T-helper 1 cell (primary cell): Measurements from ENCODE around the gene LRCH1.
"Not testable (repeated sequence)": the region's sequence is repeated elsewhere in the genome, so short reads cannot be mapped to it uniquely, and the experiment has no call there.

ENCODE experiments used
- DNase-seq, 5 donors: peaks; one replicate each; pipeline ENCODE4 v3.0.0-alpha.2; 2012 to 2020
- total RNA-seq, 4 donors: gene quantifications; one replicate each; lab custom pipeline; 2026; lab: John Stamatoyannopoulos, UW

The LRCH1 gene, protein sequence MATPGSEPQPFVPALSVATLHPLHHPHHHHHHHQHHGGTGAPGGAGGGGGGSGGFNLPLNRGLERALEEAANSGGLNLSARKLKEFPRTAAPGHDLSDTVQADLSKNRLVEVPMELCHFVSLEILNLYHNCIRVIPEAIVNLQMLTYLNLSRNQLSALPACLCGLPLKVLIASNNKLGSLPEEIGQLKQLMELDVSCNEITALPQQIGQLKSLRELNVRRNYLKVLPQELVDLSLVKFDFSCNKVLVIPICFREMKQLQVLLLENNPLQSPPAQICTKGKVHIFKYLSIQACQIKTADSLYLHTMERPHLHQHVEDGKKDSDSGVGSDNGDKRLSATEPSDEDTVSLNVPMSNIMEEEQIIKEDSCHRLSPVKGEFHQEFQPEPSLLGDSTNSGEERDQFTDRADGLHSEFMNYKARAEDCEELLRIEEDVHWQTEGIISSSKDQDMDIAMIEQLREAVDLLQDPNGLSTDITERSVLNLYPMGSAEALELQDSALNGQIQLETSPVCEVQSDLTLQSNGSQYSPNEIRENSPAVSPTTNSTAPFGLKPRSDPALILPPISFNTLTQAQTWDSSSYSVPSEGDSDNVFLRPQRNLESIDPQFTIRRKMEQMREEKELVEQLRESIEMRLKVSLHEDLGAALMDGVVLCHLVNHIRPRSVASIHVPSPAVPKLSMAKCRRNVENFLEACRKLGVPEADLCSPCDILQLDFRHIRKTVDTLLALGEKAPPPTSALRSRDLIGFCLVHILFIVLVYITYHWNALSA
- total RNA-seq, result 30.6 to 42.3 (median 35.6) reads per million in 4 donors

DNA sequence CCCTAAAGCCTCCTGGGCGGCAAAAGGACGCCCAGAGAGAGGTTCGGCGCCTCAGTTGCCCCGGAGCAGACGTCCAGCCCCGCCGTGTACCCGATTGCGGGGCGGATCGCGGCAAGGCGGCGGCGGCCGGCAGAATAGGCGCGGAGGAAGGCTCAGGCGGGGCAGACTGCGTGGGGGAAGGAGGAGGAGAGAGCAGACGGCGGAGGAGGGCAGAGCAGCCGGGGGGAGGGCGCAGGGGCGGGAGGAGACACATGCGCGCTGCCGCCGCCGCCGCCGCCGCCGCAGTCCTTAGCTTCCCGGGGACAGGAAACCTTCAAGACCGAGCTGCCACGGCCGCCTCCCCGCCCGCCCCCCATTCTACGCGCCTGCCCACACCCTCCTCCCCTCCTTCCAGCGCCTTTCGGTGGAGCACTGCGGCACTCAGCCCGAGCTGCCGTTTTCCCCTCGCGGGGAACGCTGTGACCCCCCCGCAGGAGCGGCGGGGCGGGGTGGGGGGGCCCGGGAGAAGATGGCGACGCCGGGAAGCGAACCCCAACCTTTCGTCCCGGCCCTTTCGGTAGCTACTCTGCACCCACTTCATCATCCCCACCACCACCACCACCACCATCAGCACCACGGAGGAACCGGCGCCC lies at the start of gene LRCH1:
Gene LRCH1 (plus strand): TSS at position 282 of the 632 bp plus-strand sequence. CDS start 227 bp downstream, at position 509.
- DNase-seq, result peak; percentile 73 to 91 (median 83)

DNA sequence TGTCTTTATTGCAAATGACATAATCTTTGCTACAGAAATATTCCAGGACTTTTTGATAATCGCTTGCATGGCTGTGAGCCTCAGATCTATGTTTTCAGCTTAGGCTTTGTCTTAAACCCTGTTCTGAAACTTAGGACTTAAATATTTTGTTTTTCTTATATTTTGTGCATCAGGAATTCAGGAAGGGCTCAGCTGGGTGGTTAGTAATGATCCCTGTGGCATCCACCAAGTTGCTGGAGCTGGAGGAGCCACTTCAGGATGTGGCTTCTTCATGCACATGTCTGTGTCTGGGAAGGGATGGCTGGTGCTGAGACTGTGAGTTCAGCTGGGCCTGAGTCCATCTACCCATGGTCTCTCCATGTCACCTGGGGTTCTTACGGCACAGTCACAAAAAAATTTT lies 48.9 kb upstream of the LRCH1 start:
- DNase-seq, result no peak

DNA sequence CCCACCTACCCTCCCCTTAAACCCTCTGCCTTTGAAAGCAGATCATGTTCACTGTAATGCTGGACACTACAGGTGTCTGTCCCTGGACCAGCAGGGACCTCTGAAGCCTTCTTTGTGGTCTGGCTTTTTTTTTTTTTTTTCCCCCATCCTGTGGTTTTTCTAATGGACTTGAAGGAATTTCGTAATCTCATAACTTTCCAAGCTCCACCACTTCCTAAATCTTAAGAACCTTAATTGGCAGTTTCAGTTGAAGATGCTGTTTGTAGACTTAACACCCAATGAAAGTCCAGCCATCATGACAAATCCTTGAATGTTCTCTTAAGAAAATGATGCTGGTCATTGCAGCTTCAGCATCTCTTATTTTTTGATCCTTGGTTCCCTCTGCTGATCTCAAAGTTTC lies 45.0 kb upstream of the LRCH1 start:
- no peak for DNase-seq

DNA sequence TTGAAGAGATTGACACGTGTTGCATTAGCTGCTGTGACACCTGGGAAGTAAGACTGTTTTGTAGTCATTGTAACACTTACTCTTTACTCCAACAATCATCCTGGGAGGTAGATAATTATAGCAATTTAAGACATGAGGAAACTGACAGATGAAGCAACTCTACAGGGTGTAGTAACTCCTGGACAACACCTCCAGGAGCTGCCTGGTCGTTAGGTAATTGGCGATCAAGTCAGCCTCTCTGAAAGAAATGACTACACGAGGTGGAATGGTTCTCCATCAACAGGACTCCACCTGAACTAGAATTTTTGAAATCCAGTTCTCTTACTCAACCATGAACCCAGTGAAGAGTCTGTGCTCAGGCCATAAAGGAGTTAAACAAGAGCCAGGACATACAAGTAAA lies 43.0 kb upstream of the LRCH1 start:
- no peak for DNase-seq

DNA sequence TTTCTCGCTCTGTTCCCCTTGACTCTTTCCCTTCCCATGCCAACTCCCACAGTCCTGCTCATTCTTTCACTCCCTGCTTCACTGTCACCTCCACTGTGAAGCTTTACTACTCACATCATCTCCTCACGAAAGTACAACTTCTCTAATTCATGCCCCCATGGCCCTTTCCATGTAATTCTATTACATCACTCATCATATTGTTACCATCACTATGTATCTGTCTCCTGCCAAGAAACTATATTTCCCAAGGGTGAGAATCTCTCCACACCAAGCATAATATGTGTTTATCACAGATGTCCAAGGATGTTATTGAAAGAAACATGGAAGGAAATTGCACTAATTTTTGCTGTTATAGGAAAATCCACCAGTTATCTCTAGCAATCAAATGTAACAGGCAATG lies 37.2 kb upstream of the LRCH1 start:
- DNase-seq, result no peak

DNA sequence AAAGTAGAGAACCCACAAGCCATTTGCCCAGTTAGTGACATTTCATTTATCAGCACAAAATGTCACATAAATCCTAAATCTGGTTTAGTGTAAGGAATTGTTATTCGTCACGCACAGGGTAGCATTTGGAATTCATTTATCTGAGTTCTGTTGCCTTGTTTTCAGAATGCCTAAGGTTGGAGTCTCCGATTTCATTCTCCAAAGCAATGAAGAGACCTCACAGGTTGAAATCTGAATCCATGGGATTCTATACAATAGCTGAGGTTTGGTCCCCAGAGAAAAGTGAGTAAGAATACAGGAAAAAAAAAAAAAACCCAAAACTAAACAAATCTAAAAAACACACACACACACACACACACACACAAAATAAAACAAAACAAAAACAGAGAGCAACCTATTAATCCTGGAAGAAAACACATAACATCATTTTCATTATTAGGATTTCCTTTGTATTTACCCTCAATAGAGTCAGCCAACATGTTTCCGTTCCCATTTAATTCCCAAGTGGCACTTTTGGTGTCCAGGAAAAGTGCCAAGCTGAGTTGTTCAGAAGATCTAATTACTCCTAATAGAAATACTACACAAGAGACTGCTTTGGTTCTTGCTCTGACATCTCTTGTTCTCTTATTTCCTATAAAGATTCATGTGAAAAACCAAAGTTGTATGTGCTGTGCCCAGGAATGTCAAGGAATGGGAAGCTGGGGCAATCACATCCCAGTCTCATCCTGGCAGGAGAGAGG lies 36.2 kb upstream of the LRCH1 start:
- DNase-seq, result no peak

DNA sequence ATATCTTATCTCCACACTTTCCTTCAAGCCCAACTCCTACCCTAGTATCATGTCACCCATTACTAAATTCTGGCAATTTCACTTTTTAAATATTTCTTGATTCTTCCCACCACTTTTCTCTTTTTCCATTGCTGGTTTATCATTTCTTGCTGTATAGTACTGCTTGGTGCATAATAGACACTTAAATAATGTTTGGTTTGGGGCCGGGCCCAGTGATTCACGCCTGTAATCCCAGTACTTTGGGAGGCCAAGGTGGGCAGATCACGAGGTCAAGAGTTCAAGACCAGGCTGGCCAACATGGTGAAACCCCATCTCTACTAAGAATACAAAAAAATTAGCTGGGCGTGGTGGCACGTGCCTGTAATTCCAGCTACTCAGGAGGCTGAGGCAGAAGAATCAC lies 35.2 kb upstream of the LRCH1 start:
- DNase-seq, result not testable (repeated sequence)

DNA sequence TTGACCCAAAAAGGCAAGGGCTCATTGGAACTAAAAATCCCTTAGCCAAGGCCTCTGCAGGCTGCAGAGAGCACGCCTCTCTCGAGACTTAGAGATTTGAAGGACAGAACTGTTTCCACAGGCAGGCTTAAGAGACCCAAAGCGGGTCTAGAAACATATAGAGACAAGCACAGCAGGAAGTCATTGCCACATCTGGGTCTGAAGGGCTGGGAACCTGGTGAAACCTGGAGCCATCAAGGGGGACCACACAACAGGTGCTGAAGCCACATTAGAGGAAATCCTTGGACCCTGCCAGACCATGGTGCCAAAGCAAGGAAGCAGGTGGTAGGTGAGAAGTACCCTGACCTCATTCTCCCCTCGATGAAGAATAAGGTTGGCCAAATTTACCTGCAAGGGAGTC lies 33.8 kb upstream of the LRCH1 start:
- no peak for DNase-seq

DNA sequence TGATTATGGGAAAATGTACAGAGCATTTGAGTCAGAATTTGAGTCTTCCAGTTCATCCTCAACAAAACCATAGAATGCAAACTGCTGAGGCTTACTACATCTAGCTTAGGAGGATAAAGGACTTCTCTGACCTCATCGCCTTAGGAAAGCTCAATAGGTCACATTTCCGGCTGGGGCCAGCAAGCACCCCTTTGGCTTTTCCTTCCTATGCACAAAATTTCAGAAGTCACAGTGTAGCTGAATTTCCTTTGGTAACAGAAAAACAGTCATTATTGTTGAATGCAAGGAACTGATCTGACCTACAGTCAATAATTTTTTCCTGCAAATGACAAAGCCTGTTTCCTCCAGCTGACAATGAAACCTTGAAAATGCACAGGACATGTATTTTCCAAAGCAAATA lies 32.8 kb upstream of the LRCH1 start:
- no peak for DNase-seq

DNA sequence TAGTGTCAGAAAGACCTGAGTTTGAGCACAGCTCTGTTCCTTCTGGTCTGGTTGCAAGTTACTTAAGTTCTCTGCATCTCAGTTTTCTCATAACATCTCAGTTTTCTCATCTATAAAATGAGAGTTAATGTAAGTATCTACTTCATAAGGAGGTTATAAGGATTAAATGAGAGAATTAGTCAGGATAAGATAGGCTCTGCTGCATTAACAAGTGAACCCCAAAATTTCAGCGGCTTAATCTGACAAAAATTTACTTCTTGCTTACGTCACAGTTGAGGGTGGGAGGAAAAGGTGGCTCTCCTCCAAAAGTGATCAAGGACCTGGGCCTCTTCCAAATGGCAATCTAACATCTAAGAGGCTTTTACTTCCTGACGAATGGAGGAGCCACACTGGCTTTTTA lies 31.5 kb upstream of the LRCH1 start:
- no peak for DNase-seq

DNA sequence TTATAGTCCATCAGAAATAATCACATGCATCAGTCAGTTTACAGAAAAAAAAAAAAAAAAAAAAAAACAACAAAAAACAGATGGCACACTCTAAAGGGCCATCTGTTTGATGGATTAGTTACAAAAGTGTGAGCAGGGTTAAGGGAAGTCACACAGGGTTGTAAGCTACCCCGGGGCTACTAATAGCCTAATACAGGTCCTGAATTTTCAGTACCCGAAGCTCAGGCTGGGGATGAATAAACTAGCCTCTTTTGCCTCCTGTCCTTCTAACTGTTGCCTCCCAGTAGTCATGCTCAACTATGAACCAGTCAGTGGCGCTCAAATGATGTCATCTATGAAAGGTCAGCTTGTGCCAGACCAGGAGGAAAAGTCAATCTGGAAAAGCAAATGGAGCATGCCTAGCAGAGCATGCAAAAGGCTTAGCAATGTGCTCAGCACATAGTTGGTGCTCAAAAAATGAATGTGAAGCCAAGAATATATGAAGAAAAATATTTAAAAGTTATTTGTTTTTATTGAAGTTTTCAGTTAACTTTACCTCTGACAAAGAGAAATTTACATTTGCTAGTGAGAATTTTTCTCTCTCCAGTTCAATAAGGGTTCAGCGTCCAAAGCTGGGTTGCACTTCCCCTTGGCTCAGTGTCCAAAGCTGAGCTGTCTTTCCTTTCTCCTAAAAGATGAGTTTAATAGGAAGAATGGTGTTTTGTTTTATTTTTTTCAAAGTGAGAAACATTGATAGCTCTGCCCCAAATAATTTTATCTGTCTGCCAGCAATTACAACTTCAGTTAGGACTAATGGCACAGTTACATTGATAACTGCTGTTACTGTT lies 30.8 kb upstream of the LRCH1 start:
- no peak for DNase-seq

DNA sequence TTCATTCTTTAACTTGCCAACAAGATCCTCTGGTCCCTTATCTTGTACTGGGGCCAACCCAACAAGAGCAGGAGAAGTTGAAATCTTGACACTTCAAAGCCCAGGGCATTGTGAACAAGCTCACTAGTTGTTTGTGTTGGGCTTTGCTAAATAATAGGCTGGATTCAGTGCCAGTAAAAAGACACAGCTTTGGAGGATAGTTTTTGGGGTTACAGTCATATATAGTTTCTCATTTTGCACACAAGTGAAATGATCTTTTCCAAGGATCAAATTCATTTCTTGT lies 30.3 kb upstream of the LRCH1 start:
- DNase-seq, result no peak

DNA sequence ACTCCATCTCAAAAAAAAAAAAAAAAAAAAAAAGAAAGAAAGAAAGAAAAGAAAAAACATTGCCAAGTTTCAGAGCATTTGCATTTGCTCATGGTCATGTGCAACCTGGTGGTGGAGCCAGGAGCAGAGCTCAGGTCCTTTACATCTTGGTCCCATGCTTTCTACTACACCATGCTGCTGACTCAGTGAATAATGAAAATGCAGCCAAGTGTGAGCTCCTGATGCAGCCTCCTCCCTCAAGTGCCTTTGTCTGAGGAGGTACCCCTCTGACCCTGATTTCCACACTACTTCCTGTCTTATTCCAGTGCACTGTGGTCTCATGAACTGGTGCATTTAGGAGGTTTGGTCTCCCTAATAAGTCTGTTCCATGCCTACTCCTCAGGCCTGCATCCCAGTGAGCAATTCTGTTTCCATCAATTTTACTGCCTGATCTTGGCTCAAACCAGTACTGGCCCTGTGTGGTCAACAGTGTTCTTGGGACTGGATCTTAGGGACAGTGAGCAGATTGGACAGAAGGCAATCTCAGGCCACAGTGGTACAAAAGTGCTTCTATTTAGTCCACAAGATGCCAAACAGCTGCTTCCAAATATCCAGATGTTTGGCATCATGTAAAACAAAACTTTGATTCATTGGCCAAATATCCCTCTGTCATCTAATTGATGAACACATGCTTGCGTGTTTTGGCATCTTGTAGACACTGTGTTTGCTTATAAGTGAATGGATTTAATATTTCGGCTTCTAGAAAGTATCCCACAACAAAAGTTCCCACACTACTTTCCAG lies 28.8 kb upstream of the LRCH1 start:
- no peak for DNase-seq

DNA sequence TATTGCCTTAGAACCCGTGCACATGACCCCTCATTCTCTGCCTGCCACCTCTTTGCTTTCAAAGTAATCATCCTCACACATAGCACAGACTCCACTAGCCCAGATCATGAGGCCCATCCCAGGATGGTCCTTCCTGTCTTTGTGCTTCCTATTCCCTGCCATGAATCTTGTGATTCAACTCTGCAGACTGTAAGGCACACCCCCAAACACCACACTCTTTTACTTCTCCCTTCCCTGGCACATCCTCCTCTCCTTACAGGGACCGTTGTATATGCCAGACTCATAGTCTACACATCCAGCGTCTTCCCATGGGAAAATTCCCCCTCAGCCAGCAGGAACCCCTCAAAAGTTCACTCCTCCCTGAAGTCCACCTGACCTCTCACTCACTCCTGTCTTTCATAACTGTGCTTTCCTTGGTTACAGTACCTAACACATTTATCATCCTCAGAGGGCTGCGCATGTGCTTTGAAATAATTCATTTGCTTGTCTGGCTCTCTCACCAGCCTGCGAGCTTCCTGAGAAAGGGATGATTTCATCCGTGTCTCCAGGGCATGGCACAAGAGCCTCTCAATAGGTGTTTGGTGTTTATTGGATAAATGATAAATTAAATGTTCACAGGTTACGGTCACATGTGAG lies 26.8 kb upstream of the LRCH1 start:
- no peak for DNase-seq

DNA sequence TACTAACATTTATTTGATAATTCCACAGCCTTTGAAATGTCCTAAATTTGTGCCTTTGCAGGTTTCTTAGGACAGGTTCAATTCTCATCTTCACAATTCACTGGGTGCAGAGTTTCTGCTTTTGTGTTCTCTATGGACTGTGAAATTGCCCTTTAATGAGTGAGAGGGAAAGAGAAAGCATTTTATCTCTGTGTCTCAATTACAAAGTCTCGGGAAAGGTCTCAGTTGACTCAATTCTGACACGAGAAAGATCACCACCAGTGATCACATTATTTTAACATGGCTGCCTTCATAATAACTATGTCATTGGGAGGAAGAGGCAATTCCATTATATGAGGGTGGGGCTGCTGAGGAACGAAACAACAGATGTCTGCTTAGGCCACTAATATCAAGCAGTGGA lies 26.2 kb upstream of the LRCH1 start:
- no peak for DNase-seq

DNA sequence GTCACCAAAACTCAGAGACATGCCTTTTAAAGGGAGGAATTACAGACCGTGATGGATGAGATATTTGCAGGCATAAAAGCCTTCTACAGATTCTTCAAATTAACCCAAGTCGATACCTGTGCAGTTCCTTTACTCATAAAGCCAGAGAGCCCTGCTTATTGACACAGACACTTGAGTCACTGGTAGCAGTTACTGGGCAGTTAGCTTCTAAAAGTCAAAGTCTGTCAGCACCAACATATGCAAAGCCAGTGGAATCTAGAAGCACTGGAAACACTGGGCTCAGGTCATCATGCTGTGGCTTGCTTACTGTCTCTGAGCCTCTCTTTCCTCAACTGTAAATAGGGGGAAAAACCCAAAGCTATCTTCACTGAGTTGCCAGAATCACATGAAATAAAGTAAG lies 25.7 kb upstream of the LRCH1 start:
- no peak for DNase-seq

DNA sequence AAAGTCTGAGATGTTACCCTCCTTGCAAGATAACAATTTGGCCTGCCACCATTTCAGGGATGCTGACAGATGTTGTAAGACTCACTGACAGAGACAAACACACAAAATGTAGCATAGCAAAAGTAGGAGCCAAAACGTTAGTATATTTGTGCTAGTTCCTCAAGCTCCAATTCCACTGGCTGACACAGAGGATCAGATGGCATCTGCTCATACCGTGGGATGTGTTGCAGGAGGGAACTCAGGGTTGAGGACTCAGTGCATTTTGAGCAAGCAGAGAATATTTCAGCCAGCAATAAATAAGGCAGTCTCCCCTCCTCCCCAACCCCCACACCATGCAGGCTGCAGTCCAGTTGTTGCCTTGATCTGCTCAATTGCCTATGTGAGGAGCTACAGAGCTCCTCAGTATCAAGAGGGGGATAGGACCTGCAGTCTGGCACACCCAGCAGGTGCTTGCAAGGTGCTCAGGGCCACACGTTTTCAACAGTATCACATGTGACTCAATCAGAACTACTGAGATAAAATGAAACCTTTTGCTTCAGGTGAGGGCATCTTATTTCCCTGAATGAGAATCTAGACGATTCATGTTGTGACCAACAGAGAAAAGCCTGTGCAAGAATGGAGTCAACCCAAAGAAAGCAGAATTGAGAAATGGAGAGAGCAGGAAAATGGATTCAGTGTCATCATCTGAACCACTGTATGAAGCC lies 23.6 kb upstream of the LRCH1 start:
- peak in 1 of 5 donors; percentile 29 for DNase-seq

DNA sequence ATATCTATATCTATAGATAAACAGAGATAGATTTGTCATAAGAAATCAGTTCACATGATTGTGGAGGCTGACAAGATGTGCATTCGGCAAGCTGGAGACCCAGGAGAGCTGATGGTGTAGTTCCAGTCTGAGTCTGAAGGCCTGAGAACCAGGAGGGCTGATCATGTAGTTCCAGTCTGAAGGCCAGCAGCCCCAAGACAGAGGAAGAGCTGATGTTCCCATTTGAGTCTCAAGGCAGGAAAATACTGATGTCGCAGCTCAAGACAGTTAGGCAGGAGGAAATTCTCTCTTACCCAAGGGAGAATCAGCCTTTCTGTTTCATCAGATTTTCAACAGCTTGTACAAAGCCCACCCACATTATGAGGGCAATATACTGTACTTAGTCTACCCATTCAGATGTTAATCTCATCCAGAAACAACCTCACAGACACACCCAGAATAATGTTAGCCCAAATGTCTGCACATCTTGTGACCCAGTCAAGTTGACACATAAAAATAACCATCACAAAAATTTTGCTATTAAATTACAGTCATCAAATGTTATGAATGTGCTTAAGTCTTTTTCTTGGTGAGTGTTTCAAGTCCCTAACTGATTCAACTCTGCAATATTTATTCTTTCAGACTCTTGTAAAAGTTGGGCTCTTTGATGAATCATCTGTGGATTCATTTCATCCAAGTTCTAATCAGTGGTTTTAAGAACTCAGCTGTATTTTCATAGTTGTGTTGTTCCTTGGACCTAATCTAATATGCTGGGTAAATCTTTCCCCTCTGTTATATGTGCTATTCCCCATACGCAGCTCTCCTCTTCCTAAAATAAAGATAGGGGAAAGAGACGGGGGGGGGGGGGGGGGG lies 22.7 kb upstream of the LRCH1 start:
- DNase-seq, result peak in 1 of 5 donors; percentile 25

DNA sequence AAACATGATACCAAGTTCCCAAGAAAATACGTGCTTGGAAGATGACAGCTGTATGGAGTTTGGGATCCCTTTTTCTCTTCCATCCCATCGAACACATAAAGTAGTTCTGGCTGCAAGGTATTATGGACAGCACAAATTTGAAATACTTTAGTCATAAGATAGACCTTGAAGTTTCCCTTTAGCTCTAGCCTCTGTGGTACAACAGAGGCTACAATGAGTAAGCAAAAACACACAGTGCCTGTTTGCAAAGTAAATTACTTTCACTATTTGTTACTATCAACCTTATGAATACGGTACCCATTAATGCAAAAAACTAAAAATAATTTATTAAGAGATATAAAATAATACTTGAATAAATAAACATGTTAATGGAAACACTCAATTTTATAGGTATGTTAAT lies 21.0 kb upstream of the LRCH1 start:
- DNase-seq, result peak in 1 of 5 donors; percentile 42
